ENCODE measurements around the gene GAS2.

The GAS2 gene

DNA sequence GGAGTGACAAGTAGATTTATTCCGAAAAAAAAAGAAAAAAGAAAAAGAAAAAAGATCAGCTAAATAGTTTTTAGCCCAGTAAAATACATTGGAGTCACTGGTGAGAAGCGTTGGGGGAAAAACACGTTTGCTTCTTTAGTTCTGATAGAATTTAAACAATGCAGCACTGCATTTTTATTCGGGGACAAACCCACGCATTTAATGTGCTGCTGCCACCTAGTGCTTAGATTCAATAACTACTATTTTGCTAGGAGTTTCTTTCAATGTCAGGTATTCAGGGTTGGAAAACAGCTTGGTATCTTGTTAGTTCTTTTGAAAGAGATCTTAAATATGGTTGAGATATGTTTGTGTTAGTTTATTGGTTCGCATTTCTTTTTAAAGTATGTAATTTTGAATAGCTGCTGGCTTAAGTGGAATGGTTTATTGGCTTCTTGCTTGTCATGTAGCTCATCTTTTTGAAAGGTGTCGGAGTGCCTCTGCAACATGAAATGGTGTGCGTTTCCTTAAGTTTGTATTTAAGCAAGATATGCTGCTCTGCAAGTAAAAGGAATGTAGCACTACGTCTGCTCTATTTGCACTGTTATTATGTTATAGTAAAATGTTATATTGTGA, 121.2 kb downstream of the GAS2 start:
- H3K27ac ChIP-seq, result no peak overlapping the region
- TF ChIP-seq, protein P1, sequence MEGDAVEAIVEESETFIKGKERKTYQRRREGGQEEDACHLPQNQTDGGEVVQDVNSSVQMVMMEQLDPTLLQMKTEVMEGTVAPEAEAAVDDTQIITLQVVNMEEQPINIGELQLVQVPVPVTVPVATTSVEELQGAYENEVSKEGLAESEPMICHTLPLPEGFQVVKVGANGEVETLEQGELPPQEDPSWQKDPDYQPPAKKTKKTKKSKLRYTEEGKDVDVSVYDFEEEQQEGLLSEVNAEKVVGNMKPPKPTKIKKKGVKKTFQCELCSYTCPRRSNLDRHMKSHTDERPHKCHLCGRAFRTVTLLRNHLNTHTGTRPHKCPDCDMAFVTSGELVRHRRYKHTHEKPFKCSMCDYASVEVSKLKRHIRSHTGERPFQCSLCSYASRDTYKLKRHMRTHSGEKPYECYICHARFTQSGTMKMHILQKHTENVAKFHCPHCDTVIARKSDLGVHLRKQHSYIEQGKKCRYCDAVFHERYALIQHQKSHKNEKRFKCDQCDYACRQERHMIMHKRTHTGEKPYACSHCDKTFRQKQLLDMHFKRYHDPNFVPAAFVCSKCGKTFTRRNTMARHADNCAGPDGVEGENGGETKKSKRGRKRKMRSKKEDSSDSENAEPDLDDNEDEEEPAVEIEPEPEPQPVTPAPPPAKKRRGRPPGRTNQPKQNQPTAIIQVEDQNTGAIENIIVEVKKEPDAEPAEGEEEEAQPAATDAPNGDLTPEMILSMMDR (conservative IDR thresholded peaks at IDR 0.05), result peak; percentile 85

DNA sequence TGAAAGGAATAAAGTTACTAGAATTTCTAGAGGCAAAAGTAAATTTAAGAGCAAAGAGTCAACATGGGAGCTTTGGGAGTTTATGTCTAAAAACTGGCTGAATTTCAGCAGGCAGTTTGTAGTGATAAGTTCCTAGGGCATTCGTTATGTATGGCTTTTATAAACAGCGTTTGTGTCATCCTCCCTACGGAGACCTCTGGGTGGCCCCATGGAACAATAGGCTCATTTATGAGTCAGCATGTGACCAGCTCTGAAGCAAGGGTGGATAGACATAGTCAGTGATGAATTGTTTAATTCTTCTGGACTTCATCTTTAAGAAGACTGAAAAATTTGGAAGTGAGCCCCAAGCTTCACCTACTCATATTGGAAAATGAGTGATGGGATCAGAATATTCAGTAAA, 126.1 kb downstream of the GAS2 start:
- no peak overlapping the region for H3K27ac ChIP-seq
- TF ChIP-seq, protein P1 (conservative IDR thresholded peaks at IDR 0.05), result no peak

DNA sequence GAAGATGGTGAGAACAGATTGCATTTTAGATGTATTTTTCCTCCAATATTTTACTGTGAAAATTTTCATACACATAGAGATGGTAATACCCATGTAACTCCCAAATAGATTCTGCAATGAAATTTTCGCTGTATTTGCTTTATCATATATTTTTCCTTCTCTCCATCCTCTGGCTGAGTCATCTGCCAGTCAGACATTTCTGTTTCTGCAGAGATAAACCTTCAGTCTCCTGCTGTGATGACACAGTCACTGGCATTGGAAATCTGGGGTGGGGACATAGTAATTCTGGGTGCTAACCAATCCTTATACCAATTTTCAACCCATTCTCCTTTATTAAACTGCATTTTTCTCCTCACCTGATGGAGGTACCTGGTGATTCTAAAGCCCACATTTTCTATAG, 129.5 kb downstream of the GAS2 start:
- TF ChIP-seq, protein P1 (conservative IDR thresholded peaks at IDR 0.05), result no peak
- H3K27ac ChIP-seq, result no peak overlapping the region

DNA sequence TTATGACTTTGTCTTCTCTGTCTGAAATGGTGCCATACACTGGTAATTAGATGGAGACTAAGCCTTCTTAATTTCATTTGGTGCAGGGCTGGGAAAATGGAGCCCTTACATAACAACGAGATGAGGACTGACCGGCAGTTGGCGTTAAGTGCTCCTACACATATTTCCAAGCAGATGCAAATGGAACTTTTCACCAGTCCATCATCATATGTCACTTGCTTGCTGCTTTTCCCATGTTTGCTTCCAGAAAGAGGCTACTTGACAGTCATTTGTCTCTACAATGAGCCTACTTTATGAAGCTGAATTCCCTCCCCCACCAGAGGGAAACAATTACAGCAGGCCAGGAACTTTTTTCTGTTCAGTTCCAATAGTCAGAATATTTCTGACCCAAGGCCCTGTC, 130.6 kb downstream of the GAS2 start:
- H3K27ac ChIP-seq, result no peak overlapping the region
- TF ChIP-seq, protein P1 (conservative IDR thresholded peaks at IDR 0.05), result no peak

DNA sequence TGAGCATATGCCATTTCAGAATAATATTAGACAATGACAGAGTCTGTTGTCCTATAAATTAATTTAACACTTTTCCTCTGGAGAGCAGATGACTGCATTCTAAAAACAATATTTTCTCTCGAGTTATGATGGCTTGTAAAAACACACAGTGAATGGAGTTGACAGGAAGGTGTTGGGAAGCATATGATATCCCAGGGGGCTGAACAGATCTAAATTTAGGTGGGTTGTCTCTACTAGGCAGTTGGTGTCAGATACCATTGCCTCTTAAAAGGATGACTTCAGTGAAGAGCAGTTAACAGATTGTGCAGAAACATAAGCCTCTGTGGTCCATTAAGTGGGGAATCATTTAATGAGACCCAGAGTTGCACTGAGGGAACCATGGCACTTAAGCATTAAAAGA, 132.5 kb downstream of the GAS2 start:
- TF ChIP-seq, protein P1 (conservative IDR thresholded peaks at IDR 0.05), result no peak
- H3K27ac ChIP-seq, result no peak overlapping the region

DNA sequence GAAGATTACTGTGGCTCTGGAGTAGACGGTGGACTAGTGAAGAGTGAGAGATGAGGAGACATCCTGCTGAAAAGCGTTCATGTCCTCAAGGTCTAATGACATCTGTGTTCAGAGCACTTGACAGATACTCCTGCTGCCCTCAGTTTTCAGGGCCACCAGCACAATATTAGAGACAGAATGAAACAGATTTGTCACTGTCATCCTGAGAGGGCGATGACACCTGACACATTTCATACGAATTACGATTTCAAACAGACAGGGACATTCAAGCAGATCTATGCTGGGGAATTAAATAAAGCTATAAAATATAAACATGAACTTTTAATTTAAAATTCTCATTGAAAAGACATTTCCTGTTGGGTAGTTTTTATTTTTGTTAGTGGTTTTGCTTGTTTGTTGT, 134.1 kb downstream of the GAS2 start:
- TF ChIP-seq, protein P1 (conservative IDR thresholded peaks at IDR 0.05), result no peak
- H3K27ac ChIP-seq, result no peak overlapping the region

DNA sequence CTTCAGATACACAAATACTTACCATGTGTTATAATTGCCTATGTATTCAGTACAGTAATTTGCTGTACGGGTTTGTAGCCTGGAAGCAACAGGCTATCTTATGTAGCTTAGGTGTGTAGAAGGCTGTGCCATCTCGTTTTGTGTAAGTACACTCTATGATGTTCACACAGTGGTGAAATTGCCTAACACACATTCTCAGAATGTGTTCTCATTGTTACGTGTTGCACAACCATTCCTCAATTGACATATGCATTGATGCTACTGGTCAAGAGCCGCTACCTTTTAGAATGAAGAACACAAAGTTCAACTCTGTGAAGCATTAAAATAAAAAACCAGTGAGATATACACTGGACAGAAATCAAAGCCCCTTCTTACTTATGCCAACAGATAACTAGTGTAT, 136.4 kb downstream of the GAS2 start:
- TF ChIP-seq, protein P1 (conservative IDR thresholded peaks at IDR 0.05), result no peak
- no peak overlapping the region for H3K27ac ChIP-seq

Measured in VCaP (cell line).